GM19455 (cell line): ENCODE results near the gene KIF5A.

ENCODE experiments used
- ATAC-seq: cut with Tn5 transposase; IDR thresholded peaks from one replicate; pipeline ENCODE4 v1.9.1; 2021; ENCODE audit not compliant: unreplicated experiment

Gene KIF5A

DNA sequence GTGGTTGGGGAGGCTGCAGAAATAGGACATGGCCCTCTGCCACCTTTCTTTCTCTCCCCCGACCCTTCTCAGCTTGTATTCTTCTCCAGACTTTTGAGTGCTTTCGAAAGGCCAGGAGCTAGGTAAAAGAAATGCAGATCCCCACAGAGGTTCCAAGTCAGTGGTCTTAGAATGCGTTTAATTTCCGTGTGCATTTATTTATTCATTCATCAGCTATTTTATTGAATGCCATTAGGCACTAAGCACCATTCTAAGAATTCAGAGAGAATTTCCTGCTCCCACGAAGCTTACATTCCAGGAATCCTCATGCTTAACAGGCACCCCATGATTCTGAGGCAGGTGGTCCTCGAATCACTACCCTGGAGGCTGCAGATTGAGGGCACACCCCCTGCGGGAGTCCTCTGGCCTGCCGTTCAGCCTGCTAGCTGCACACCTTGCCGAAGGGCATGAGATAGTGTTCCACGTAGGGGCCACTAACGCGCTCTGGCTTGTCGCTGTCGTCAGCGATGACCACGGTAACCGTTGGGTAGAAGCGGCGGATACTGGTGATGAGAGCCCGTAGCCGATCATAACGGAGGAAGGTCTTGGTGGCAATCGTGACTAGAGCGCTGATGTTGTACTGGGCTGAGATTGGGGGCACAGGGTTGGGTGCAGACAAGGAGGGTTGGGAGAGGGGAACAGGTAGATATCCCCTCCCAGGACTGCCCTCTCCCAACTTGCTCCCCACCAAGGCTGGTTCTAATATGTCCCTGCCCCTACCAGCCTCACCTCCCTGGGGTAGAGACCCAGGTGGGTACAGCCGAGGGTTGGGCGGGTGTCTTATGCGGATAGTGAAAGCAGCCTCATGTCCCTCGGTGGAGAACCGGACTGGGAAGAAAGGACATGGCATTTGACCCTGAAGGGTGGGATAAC lies 78.7 kb downstream of the KIF5A start:
- ATAC-seq = no peak

DNA sequence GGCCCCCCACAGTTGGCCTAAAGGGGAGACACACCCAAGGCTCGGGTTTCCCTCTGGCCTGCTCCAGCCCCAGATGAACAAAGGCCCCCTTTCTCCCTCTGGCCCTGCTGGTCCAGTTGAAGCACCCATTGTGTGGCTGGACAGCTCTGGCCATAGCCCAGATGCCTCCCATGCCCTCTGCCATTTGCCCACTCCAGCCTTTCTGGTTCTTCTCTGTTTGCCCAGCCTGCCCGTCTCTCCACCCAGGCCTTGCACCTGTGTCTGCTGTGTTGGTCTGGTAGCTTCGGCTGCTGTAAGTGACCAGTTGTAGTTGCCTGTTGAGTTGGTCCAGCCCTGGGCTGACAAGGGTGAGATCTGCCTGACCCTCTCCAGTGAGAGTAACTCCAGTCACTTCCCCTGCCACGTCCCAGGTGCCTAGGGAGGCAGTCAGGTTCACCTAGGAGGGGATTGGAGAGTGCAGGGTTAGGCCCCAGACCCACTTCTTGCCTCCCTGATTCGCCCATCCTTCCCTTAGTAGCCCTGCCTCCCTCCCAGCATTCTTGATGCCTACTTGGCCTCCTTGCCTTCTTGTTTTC lies 80.1 kb downstream of the KIF5A start:
- ATAC-seq = no peak

DNA sequence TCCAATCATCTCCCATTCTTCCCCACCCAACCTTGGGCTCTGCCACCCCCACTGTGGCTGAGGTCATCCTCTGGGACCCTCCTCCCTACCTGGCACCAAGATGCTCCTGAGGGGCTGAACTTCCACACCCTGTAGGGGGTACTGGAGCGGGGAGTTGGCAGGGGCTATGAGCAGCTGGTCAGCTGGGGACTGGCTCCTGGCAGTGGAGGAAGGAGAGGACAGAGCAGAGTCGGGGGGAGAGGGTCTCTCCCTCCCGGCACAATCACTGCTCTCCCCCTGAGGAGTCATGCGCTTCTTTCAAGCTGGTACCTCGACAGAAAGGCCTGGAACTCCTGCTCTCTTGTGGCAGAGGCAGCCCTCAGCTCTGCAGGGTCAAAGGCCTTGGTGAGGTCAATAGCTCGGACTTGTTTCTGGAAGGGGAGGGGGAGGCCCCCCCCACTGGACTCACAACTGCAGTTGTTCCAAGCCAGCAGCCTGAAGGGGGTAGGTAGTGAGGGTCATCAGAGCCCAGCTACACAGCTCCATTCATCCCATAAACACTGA lies 81.1 kb downstream of the KIF5A start:
- ATAC-seq = no peak

- no peak for ATAC-seq
These were observed 81.8 kb downstream of the KIF5A start for GRCh38 chr12:57631566-57632072.

DNA sequence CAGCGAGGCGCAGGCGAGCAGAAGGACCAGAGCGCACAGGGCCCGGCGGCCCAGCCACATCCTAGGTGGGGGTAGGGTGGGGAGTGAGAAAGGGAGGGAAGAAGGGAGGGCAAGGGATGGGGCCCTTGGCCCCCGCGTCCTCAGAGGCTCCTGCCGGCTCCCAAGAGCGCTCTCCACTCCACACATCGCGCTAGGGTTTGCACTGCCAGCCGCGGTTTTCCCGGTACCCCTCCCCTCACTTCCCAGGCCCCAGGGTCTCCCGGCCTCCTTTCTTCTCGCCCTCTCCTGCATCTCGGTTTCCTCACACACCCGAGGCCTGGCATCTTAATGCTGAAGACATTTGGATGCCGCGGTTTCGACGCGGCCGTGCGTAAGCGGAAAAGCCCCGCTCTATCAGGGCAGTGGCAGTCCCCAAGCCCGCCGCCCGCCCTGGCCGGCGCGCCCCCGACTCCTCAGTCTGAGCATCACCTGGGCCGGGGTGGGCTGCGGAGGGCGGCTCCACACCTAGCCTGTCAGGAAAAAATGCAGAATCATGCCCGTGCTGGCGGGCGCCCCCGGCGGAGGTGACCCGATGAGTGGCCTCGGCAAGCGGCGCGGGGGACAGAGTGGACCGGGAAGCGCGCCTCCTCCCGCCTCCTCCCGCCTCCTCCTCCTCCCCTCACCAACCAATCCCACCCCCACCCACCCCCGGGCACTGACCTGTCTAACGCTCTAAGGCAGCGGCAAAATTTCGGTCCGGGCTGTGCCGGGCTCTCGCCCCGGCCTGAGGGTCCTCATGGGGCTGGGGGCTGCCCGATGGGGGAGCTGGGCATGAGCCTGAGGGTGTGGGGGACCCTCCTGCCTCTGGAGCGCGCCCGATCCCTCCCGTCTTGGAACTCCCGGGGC lies 82.5 kb downstream of the KIF5A start:
- ATAC-seq = no peak

DNA sequence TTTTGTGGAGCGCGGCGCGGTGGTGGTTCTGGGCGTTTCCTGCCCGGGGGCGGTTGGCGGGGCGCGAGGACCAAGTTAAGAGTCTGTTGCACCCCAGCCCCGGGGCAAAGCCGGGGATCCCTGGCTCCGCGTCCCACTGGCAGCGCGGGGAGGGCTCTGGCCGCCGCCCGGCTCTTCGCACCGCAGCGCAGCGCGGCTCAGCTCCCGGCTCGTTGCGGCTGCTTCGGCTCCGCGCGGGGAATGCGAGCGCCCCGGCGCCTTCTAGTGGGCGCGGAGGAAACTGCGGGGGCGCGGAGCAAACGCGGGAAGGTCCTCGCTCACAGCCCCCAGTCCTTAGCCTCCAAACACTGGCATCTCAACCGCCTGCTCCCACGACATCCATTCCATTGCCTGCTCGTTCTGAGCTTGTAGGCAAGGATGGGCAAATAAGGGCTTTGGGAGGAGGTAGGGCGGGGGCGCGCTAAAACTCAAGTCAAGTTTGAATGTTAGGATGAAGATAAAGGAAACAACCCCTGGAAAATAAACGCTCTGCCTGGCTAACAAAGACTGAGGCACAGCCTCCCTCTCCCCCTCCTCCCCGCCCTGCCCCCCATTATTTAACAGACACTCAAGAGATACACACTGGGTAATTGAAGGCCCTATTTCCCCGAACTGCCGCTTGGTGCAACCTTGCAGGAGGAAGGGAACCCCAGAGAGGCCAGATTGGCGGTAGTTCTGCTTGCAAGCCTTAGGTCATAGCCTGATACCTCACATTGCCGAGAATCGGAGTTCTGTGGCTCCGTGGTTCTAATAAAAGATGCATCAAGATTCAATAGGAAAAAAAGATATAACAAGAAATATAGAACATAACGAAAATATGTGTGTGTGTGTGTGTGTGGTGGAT lies 83.4 kb downstream of the KIF5A start, which contains the start of gene B4GALNT1:
TSS of gene B4GALNT1 (minus strand) at position 244 of the 883 bp plus-strand sequence. CDS start 1,069 bp downstream, outside the sequence.
- peak; percentile 83 for ATAC-seq
